Measurements from ENCODE around the gene TIMM10B. TPM values are rescaled to one million over a fixed set of nuclear protein-coding genes. Genes with fewer than 3 reads are reported as not detected.

Gene TIMM10B
- total RNA-seq, 1 donor from 2014 or later: 43.0 TPM

GRCh38 chr11:6530848-6531247 is 49.5 kb downstream of the TIMM10B start:
- DNase-seq (ENCODE audit: low spot score): no peak
- H3K9me3 Mint-ChIP-seq: no peaks in the 10 kb centered on the region
- H3K27ac Mint-ChIP-seq: no peak overlapping the region
- H3K27me3 Mint-ChIP-seq (ENCODE audit: low read depth): no peaks in the 10 kb centered on the region
- no peak overlapping the region for H3K4me3 Mint-ChIP-seq (ENCODE audit: low read depth)
- H3K36me3 Mint-ChIP-seq (ENCODE audit: low read depth): peaks cover 39% of the 10 kb centered on the region
- peaks cover 17% of the 10 kb centered on the region for H3K4me1 Mint-ChIP-seq (ENCODE audit: low read depth)
- intact Hi-C loops (cut with micrococcal nuclease): loop anchor here (1.0 to 2.0 kb wide), 3 partner anchors 74 to 175 kb away; partner anchors contain the start of gene MRPL17

GRCh38 chr11:6531267-6531752 is 50.0 kb downstream of the TIMM10B start:
- DNase-seq (ENCODE audit: low spot score): no peak
- Mint-ChIP-seq H3K9me3 (no peaks in the 10 kb centered on the region), H3K27me3 (ENCODE audit: low read depth) (no peaks in the 10 kb centered on the region), H3K4me3 (ENCODE audit: low read depth) (no peak overlapping the region), H3K36me3 (ENCODE audit: low read depth) (peaks cover 34% of the 10 kb centered on the region), H3K27ac (no peak overlapping the region), H3K4me1 (ENCODE audit: low read depth) (peaks cover 12% of the 10 kb centered on the region)
- intact Hi-C loops (cut with micrococcal nuclease): loop anchor here (1.0 to 2.0 kb wide), 3 partner anchors 73 to 175 kb away; partner anchors contain the start of gene MRPL17

Other genes with a start within 250 kb of the TIMM10B start
- 17.6 and 17.9 TPM in 2 replicates for gene FHIP1B, start 246.9 kb upstream of the TIMM10B start, total RNA-seq
- not detected in 2 replicates for gene CNGA4, start 242.4 kb upstream of the TIMM10B start, total RNA-seq
- not detected in 2 replicates for gene CCKBR, start 221.7 kb upstream of the TIMM10B start, total RNA-seq
- gene CAVIN3, start 161.0 kb upstream of the TIMM10B start, total RNA-seq: 83.1 and 84.3 TPM in 2 replicates
- 15.4 and 16.0 TPM in 2 replicates for gene SMPD1, start 91.0 kb upstream of the TIMM10B start, total RNA-seq
- gene APBB1, start 62.4 kb upstream of the TIMM10B start, total RNA-seq: 31.0 and 33.0 TPM in 2 replicates
- 0.46 and 0.50 TPM in 2 replicates for gene HPX, start 40.5 kb upstream of the TIMM10B start, total RNA-seq
- gene TRIM3, start 7.6 kb upstream of the TIMM10B start, total RNA-seq: 3.6 and 6.8 TPM in 2 replicates
- 46.8 and 48.6 TPM in 2 replicates for gene ARFIP2, start 170 bp upstream of the TIMM10B start, total RNA-seq
- 27.5 and 28.8 TPM in 2 replicates for gene DNHD1, start 15.8 kb downstream of the TIMM10B start, total RNA-seq
- 29.4 and 30.1 TPM in 2 replicates for gene RRP8, start 122.1 kb downstream of the TIMM10B start, total RNA-seq
- 99.5 and 105 TPM in 2 replicates for gene ILK, start 122.3 kb downstream of the TIMM10B start, total RNA-seq
- gene TAF10, start 130.7 kb downstream of the TIMM10B start, total RNA-seq: 134 and 142 TPM in 2 replicates
- 36.2 and 39.1 TPM in 2 replicates for gene TPP1, start 137.9 kb downstream of the TIMM10B start, total RNA-seq
- gene DCHS1, start 174.3 kb downstream of the TIMM10B start, total RNA-seq: 0.51 and 0.57 TPM in 2 replicates
- gene MRPL17, start 201.8 kb downstream of the TIMM10B start, total RNA-seq: 103 and 108 TPM in 2 replicates